HG02840 (cell line): ENCODE data around the gene SMOC2.

Experiments
- ATAC-seq: cut with Tn5 transposase; IDR thresholded peaks from one replicate; pipeline ENCODE4 v1.9.1; 2021; ENCODE audit warnings: mild to moderate bottlenecking, moderate library complexity, moderate number of reproducible peaks; ENCODE audit not compliant: unreplicated experiment, low FRiP score

SMOC2 gene

DNA sequence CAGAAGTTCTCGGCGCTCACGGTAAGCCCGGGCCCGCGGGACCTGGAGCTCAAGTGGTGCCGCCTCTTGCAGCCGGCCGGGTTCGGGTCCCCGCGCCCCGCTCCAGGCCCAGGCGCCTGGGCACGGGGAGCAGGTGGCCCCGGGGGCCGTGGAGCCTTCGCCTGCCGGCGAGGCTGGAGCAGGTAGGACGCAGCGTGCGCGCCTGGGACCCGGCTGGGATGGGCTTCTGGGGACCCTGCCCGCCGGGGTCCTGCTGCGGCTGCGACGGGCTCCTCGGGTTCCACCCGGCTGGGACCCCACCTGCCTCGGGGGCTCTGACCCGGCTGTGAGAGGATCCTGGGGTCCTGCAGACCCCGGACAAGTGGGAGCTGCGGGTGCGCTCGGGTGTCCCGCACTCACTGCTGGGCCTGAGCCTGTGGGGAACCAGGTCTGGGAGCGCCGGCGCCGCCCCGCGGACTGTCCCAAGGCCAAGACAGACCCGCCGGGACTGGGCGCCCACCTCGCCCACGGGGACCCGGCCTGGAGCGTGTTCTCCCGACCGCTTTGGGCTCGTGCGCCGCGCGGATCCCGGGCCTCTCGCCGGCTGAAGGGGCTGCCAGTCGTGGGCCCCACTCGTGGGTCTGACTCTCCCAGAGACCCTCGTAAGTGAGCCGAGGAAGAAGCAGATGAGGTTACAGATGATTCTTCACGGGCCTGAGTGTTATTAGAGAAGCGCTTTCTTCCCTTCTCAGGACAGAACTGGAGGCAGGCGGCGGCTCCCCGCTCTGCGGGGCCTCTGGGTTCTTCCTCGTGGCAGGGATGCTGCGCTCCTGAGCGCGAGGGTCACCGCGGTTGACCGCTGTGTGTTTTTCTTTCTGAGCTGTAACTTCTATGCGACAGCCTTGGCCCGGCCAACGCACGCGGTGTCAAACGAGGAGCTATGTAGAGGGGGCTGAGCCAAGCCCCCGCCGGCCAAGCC, 729 bp downstream of the SMOC2 start:
- no peak for ATAC-seq

DNA sequence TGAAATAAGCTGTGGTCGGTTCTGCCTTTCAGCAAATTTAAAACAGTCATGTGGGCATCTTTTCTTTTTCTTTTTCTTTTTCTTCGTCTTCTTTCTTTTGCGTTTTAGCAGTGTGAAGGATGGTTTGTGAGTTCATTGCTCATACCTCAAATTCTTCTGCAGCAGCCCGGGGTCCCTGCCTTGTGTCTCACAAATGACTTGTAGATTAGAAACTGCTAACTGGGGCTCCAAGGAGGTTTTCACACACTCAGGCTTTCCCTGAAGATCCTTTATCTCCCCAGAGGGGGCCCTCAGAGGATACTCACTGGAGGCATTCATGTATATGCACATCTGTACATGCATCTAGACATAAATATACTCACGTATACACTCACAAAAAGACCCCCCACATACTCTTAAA, 1.7 kb downstream of the SMOC2 start:
- ATAC-seq, result no peak

DNA sequence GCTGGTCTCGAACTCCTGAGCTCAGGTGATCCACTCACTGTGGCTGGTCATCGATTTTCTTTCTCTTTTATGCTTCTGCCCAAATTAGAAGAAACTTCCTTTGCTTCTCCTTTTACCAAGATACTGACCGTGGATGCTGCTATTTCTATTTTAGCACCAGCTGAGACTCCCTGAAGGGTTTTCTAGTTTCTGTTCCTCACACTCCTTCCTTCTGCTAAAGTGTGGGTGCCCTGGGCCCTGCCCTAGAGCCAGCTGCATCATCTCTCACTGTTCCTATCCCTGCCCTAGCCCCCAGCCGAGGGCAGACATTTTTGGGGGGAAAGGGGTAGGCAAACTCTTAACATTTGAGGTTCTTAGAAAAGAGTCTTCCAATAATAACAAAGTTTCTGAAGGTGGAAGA, 6.3 kb downstream of the SMOC2 start:
- no peak for ATAC-seq

DNA sequence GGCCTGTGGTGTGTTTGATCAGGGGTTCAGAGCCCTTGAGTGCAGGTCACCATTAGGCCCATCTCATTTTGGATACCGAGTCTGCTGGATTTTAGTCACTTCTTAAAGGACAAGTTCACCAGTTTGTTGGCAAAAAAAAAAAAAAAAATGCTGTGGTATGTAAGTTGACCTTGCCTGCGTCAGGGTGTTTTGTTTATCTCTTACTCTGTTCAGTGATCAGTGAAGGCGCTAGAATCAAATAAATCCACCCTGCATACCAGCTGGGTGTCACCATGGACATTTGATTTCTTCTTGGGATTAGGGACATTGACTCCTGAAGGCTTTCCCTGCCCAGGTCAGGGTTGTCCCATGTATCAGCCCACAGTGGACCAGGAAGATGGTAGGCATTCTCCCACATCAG, 6.7 kb downstream of the SMOC2 start:
- no peak for ATAC-seq

DNA sequence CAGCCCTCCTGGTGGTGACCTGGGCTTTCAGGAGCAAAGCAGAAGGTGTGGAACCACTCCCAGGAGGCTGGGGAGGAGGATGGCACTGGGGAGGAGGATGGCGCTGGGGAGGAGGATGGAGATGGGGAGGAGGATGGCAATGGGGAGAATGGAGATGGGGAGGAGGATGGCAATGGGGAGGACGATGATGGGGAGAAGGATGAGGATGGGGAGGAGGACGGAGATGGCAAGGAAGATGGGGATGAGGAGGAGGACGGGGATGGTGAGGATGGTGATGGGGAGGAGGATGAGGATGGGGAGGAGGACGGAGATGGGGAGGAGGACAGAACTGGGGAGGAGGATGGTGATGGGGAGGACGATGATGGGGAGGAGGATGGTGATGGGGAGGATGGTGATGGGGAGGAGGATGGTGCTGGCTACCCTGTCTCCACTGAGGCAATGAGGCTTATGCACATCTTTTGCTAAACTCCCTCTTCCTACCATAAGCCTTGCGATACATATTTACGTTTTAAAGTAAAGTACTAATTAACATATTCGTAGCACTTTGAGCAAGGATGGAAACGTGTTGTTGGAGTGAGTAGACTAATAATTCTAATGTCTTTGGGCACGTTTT, 7.4 kb downstream of the SMOC2 start:
- no peak for ATAC-seq

DNA sequence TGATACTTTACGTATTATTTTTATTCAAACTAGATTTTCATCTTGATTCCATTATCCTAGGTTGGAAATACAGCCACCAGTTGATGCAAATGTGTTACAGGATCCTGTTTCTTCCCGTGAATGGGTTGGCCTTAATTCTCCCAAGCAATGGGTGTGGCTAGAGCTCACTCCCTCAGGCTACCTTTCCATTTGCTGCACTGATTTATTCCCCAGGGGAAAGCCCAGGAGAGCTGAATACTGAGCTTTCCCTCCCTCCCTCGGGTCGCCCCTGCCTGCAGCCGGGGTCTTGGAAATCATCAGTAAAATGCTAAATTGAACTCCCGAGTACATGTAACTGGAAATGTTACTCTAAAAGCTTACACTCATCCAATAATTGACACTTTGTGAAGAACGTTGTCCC, 9.9 kb downstream of the SMOC2 start:
- ATAC-seq, result no peak

DNA sequence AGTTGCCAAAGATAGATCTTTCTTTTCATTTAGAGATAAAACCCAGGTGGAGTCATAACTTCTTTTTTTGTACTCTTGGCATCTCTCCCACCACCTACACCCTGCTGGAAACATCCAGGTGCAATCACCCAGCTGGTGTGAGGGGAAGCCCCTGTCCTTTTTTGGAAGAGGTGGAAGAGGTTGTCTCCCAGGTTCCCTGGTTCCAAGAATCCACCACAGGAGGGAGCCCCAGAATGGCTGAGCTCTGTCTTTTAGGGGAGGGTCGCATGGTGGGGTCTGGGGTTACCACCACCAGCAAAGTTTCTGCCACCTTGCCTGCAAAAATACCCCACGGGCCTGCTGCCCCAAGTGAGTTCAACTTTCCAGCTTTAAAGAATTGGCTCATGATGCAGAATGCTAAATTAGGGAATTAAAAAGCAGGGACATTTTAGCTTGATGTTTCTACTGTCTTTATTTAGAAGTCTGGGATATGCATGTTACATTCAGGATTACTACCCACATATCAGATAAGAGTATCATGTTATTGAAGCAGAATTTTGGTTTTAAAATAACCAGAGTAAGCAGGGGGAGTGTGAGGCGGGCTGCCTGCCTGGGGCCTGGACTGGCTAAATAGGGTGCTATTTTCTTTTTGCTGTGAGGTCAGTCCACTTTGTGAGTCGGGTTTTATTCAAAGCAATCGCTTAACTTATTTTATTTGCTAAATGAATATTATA, 11.0 kb downstream of the SMOC2 start:
- no peak for ATAC-seq

DNA sequence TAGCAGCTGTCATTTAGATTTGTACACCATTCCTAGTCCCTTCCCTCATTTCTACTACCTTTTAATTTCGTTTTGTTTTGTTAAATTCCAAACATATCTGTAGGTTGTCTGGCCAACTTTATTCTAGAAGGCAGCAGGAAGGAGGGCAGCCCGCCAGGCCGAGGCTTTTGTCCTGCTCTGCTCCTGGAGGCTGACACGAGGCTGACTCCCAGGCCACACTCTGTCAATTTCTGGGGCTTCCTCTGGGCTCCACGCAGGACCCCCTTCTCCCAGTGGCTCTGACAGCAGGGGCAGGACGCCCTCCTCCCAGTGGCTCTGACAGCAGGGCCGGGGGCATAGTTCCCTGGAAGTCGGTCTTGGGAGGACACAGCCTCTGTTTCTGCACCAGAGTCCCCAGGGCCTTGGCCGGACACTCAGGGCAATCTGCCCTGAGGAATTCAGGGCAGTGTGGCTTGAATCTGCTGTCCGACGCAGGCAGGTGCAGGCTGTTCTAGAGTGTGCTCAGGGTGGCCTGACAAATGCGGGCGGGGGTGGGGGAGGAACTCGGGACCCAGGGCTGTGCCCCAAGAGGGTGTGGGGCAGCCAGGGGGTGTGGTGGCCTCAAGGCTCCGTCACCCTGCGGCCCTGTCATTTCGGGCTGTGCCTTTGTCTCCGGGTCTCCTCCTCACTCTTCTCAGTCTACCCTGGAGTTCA, 11.8 kb downstream of the SMOC2 start:
- no peak for ATAC-seq

DNA sequence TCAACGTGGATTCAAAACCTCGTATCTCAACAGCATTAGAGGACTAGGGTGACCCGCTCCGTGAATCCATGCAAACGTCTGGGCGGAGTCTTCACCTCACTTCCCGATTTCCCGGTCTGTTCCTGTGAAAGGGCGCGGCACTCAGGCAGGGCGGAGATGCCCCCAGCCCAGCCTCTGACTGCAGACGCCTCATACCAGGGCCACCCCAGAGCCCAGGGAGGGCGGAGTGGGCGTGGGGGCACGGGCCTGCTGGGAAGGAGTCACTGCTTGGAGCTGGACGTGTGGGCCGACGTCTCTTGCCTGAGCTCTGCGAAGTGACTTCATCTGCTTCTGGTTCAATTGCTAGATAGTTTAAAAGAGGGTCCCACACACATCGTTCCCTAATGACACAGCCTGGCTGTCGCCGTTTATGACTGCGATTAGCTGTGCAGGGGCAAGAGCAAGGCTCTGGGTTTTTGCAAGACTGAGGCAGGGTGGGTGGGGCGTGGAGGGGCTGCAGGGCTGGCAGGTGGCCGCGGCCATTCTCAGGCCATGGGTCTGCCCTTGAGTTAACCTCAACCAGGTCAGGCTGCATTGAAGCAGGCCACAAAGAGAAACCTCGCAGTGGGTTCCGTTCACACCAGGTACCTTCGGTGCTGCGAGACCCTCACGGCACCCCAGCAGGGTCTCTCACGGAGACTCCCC, 15.0 kb downstream of the SMOC2 start:
- ATAC-seq, result no peak

DNA sequence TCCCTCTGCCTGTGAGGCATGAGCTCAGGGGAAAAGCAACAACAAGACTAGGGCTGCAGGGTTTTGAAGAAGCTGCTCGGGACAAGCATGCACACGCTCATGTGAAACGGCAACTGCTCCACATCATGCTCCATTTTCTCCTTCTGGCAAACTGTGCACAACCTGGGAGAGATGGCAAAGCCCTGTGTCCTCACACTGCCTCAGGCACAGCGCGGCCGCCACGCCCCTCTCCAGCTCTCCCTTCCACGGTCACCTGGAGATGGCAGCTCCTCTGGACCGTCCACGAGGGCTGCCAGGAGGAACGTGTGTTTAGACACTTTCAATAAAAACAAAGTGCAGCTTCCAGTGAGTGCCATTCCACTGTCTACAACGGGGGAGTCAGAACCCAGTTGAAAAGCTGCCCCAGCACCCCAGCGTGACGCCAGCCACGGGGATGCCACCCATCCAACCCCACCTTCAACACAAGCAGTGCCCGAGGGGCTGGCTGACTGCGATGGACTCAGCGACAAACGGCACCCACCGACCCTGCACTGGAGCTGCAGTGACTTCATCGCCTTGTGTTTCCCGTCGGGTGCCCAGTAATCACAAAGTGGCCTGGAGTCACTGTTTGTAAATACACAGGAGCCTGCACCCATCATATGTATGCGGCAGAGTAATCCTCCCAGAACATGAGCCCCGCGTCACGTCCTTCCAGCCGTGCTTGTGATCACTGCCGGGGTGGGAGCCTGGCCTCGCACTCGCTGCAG, 16.1 kb downstream of the SMOC2 start:
- no peak for ATAC-seq

DNA sequence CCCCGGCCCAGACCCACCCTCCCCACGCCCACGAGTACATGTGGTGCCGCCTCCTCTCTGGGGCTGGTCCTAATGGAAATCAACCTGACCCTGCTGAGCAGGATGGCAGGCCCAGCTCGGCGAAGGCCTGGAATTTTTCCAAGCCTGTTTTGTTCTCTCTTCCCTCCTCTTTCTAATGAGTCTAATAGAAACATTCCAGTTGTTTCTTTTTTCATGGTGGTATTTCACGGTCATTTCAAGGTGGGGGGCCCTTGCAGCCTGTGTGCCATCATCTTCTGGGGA, 16.6 kb downstream of the SMOC2 start:
- no peak for ATAC-seq

DNA sequence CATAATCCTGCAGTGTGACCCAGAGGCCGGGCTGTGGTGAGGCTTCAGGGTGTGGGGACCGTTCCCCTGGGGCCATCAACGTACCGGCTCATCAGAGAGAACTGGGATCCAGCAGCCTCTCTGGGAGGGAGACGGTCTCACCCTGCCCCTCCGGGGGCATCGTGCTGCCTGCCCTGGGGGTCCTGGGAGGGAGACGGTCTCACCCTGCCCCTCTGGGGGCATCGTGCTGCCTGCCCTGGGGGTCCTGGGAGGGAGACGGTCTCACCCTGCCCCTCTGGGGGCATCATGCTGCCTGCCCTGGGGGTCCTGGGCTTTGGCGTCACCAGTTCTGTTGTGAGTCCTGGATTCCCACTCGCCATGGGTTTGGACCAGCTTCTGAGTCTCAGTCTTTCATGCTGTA, 17.1 kb downstream of the SMOC2 start:
- no peak for ATAC-seq

DNA sequence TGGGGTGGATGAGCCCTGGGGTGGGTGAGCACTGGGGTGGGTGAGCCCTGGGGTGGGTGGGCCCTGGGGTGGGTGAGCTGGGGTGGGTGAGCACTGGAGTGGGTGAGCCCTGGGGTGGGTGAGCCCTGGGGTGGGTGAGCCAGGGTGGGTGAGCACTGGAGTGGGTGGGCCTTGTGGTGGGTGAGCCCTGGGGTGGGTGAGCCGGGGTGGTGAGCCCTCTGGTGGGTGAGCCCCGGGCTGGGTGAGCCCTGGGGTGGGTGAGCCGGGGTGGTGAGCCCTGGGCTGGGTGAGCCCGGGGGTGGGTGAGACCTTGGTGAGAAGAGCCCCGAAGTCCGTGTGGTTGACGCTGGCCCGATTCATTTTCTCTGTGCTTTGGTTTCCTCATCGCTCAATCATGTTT, 18.6 kb downstream of the SMOC2 start:
- ATAC-seq, result no peak

DNA sequence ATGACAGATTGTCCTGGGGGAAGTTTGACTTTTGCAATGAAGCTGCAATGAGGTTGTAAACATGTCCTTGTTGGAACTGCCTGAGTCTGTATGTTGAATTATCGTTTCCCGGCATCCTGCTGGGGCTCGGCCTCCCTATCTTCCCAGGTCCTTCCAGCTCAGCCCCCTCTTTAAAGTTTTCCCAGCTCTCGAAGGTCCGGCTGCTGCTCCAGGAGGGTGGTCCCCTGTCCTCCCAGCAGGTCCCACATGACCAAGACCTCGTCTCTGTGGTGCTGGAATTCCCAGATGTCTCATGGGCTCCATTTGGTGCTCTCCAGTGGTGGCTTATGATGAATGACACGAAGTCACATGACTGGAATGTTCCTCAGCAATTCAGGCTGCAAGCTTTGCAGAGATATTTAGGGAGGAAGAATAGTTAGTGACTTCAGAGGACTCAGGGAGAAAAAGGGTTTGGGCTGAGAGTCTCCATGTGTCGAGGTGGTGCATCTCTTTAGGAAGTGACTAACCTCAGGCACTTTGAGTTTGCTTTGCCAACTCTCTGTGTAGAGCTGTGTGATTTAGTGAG, 21.4 kb downstream of the SMOC2 start:
- no peak for ATAC-seq

DNA sequence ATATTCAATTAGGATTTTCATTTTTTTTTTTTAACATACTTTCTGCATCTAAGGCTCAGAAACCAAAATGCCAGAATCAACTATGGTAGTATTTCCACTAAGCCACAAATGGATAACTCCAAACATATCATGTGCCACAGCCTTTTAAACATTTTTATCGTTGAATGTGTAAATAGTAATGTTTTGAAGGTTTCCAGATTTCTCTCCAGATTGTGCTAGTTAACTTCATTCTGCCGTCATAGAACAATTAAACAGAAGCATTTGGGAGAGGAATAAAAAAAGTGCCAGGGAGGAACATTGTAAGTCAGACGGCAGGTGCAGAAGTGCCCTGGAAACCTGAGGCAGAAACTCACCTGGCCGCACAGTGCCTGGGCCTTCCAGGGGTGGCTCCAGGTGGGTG, 23.6 kb downstream of the SMOC2 start:
- no peak for ATAC-seq

DNA sequence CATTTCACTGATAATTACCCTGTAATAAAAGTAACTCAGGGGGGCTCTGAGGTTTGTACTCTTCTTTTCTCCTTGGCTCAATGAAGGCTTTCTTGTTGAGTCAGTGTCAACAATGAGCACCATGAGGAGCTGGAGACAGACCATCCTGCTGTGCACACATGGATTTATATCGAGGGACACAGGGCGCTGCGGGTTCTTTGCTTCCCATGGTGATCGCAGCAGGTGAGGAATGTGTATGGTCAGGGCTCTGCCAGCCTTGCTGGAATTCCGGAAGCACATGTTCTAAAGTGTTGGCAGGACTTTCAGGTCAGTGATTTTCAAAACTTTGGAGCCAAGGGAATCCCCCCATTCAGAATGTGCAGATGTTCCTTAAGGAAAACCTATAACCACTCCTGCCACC, 27.1 kb downstream of the SMOC2 start:
- ATAC-seq, result no peak

DNA sequence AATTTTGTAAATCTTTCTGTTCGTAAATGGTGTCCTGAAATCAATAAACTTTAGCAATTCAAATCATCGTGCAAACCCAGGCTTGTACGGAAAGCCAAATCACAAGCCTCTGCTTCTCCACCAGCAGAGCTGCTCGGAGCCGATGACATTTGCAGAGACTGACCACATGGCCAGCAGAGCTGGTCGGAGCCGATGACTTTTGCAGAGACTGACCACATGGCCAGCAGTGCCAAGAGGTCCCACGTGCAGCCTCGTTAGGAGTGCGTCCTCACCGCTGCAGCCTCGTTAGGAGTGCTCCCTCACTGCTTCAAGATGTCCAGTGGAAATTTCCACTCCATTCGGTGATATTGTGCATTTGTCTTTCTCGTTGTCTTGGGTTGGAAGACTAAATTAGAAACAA, 28.5 kb downstream of the SMOC2 start:
- no peak for ATAC-seq

DNA sequence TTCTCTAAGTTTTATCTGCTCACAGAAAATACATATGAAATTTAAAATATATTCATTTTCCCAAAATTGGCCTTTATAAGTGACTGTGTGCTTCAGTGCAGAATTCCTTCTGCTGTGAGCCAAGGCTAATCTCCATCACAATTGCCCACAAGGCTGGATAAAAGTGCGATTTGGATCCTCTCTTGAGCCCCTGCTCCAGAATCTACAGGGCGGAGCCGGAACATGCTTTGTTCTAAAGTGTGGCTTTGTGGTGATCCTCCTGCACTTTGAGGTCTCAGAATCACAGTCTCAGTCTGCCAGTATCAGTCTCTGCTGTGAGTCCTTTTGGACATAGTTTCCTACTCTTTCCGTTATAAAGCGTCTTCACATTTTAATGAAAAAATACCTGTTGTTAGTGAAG, 28.9 kb downstream of the SMOC2 start:
- no peak for ATAC-seq

DNA sequence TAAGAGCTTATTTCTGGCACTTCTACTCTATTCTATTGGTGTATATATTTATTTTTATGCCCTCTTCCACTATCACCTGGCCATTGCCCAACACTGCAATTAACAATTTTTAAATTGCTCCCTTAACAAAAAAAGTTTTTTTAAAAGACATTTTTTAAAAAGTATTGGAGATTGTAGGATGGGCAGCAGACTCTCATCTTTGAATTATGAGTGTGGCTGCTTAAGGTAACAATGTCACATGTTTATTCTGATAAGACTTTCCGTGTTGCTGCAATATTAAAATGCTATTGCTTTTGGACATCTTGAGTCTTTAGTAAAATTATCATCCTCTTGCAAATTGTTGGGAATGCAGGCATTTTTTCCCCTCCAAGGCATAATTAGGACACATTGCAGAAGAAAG, 31.4 kb downstream of the SMOC2 start:
- ATAC-seq, result no peak

DNA sequence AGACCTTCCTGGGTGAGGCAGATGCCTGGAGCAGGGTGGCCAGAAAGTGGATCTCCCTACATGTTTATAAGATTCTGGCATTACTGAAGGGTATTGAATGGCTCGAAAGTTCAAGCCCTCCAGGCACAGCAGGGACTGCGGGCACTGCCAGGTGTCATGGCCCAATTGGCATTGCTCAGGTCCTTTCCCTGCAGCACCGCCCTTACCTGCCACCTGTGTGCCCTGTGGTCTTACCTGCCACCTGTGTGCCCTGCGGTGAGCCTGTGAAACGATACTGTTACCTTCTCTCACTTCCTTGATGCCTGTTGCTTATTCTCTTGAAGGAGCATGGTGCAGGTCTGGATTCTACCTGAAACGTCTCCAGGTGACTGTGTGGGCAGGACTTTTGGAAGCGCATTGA, 32.2 kb downstream of the SMOC2 start:
- ATAC-seq, result no peak
